Esophagus mucosa (tissue), 1 donor: Measurements from ENCODE around the gene FAM174C. TPM values are rescaled to one million over a fixed set of nuclear protein-coding genes. Genes with fewer than 3 reads are reported as not detected.
"Not testable (repeated sequence)": the region's sequence is repeated elsewhere in the genome, so short reads cannot be mapped to it uniquely, and the experiment has no call there.

Source experiments
- ATAC-seq: fragments of 200-7000 bp; cut with Tn5 transposase; one replicate; pipeline ENCODE4 v1.9.1; 2020
- total RNA-seq: library from RNA; stranded (reverse); gene quantifications from one replicate; pipeline ENCODE4 v1.2.4, GENCODE V29; 2023
- donor health status: DM: yes; HTN: yes; CAD: no.

Gene FAM174C
- total RNA-seq, 1 donor from 2014 or later = 41.2 TPM

DNA sequence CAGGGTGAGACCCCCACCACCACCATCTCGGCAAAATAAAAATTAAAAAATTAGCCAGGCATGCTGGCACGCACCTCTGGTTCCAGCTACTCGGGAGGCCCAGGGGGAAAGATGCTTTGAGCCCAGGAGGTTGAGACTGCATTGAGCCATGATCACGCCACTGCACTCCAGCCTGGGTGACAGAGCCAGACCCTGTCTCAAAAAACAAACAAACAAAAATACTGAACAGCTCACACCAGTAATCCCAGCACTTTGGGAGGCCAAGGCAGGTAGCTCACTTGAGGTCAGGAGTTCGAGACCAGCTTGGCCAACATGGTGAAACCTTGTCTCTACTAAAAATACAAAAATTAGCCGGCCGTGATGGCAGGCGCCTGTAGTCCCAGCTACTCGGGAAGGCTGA, 30.0 kb downstream of the FAM174C start:
- ATAC-seq = not testable (repeated sequence)

DNA sequence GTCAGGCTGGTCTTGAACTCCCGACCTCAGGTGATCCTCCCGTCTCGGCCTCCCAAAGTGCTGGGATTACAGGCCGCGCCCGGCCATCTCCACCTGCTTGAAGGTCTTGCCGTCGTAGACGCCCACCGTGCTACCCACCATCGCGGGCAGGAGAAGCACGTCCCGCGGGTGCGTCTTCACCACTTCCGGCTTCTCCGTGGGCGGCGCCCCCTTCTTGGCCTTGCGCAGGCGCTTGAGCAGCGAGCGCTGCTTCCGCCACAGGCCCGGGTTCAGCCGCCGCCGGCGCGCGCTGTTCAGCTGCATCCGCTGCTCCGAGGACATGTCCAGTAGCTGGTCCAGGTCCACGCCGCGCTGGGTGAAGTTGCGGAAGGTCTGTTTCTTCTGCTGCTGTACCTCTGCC, 32.0 kb downstream of the FAM174C start:
- no peak for ATAC-seq

GRCh38 chr19:1307755-1308303, 32.5 kb downstream of the FAM174C start:
- no peak for ATAC-seq

DNA sequence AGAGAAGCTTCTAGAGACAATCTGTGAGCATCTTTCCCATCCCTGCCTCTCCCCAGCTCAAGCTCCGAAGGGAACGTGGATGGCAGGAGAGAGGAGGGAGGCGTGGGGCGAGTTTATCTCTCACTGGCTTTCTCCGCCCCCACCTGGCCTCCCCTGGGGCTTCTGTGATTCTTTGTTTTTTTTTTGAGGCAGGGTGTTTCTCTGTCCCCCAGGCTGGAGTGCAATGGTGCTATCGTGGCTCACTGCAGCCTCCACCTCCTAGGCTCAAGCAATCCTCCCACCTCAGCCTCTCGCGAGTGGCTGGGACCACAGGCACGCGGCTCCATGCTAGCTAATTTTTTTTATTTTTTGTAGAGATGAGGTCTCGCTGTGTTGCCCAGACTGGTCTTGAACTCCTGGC, 33.4 kb downstream of the FAM174C start:
- no peak for ATAC-seq

DNA sequence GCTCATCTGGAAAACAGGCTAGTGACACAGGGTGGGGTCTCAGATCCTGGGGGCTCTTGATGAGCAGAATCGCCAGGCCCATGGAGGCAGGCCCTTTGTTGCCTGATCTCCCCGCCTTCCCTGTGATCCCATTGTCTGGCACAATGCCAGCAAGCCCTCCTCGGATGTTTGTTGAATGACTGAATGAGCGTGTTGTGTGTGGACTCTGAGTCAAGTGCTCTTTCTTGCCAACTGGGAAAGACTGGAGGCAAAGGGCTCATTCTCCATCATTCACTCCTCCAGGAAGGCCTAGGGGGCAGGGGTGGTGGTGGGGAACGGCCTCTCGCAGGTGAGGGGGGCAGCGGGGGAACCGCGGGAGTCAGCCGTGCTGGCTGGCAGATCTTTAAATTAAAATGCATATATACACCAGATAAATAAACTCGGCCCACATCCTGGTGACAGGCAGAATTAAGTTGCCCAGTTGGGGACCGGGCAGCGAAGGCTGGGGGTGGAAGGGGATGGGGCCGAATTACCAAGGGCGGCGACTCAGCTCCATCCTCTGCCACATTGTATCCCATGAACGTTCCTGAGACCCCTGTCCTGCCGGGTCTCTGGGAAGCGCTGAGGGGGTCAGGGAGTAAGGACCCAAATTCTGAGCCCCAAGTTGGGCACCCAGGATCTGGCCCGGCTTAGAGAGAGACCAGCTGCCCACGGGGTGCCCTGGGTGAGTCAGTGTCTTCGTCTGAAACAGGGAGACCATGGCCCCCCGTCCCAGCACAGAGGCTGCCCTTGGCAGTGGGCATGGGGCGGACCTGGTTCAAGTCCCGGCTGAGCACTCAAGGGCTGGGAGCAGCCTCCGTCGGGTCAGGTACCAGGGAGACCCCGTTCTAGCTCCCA, 34.9 kb downstream of the FAM174C start:
- ATAC-seq = no peak

GRCh38 chr19:1310853-1311180, 35.5 kb downstream of the FAM174C start:
- no peak for ATAC-seq

- no peak for ATAC-seq
Observed at GRCh38 chr19:1311543-1312091, 36.3 kb downstream of the FAM174C start.

DNA sequence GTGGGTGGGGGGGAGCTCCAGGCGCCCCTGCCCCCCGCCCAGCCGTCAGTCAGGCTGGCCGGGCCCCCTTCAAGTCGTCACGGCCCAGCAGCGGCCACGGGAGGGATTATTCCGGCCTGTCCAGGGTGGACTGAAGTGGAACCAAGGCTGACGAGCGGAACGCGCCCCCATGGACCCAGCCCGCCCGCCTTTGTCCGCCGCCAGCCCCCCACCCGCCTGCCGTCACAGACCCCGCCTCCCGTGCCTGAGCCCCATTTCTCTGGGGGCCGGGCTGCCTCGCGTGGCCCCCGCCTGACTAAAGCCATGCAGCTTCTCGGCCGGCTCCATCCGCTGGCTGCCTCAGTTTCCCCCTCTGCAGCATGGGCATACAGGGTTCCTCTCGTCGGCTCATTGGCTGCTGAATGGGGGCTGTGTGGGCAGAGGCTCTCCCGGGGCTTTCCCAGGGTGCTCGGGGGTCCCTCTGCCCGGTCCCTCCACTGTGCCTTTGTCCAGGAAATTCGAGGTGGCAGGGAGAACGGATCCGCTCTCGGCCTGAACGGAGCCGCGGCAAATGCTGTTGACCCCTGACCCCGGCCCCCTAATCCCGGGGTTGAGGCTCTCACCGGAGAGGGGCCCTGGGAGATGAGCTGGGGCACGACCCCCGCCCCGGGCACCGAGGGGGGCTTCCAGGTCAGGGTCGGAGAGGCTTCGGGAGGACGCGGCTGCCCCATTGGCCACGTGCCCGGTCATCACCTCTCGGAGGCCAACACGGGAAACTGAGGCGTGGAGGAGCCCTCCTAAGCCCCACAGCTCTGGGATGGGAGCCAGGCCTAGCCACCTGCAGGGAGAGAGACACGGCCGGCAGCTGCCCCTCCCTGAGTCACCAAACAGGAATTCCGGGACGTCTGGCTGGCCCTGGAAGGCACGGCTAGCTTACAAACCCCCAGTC, 37.7 kb downstream of the FAM174C start:
- ATAC-seq = peak; percentile 34

- ATAC-seq = peak; percentile 13
Observed at GRCh38 chr19:1313695-1314613, 38.6 kb downstream of the FAM174C start.

- peak; percentile 54 for ATAC-seq
Observed at GRCh38 chr19:1315470-1316166, 40.3 kb downstream of the FAM174C start.

- no peak for ATAC-seq
Observed at GRCh38 chr19:1316466-1316865, 41.1 kb downstream of the FAM174C start.

- ATAC-seq = no peak
Observed at GRCh38 chr19:1317274-1318003, 42.1 kb downstream of the FAM174C start.

GRCh38 chr19:1318678-1319471, 43.5 kb downstream of the FAM174C start:
- no peak for ATAC-seq

- ATAC-seq = not testable (repeated sequence)
Observed at GRCh38 chr19:1320282-1320650, 44.9 kb downstream of the FAM174C start.

DNA sequence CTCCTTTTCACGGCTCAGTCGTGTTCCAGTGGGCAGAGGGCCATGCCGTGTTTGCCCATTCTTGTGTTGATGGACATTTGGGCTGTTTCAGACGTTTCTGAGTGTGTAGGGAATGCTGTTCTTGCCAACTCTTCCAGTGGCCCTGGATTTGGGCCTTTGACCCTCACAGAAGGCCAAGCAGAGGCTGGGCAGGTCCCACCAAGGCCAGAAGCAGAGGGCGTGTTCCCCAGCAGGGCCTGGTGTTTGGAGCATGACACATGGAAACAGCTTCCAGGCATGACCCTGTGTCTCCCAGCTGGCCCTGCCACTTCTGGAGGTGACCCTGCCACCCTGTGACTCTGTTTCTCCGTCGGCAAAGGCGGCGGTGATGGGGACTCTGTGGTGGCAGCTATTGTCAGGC, 46.2 kb downstream of the FAM174C start:
- ATAC-seq = no peak

- ATAC-seq = no peak
Observed at GRCh38 chr19:1322198-1322981, 47.1 kb downstream of the FAM174C start.

DNA sequence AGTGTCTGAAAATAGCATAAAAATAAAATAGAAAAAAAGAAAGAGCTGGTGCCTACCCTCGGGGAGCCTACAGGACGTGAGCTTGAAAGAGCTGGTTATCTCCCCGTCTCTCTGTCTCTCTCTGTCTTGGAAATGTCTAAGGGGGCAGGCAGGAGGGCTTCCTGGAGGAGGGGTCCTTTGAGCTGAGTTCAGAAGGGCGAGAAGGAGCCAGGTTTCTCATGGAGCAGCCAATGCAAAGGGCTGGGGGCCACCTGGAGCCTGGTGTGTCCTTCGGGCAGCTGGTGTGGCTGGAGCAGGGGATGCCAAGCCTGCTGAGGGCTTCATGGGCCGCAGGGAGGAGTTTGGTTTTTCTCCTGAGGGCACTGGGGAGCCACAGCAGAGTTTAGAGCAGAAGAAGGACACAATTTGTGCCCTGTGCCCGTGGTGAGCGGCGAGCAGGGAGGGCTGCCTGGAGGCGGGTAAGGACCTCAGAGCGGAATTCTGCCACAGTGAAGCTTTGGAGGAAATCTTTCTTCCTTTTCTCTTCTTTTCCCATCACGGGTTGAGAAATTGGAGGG, 49.0 kb downstream of the FAM174C start:
- ATAC-seq = no peak

DNA sequence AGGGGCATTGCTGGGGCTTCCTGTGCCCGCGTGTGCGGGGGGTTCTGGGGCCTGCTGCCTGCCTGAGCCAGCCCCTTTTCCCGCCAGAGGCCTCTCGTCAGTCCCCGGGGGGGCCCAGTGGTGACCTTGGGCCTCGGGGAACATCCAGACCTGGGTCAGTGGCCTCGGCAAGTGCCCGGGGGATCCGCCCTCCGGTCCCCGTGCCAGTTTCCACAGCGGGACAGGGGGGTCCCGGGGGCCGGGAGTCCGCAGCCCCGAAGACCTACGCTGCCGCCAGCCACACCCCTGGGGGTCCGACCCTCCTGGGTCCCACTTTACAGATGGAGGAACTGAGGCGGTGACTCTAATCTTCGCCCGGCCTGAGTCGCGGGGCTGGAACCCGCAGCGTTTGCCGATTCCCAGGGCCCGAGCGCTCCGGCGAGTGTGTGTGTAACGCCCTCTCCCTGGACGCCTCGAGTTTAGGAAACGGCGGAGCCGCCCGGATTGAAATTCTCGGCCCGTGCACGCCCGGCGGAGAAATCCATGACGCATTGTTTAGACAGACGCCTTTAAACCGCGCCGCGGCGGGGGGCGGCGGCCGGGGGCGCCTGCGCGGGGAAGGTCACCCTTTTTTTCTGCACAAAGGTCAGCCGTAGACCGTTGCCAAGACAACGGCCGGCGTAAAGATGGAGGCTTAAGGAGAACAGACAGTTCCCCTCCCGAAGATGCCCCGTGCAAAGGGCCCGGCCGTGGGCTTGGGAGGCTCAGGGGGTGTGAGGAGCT, 49.7 kb downstream of the FAM174C start:
- ATAC-seq = peak; percentile 75
